ENCODE data around the gene GLIS1.

GRCh38 chr1:53468374-53468773 lies 270.6 kb downstream of the GLIS1 start:
- TF ChIP-seq CTCF (IDR thresholded peaks at IDR 0.05 in 4 of 5, conservative IDR thresholded peaks at IDR 0.05 in 1 of 5) = no peak
- TF ChIP-seq POLR2A (IDR thresholded peaks at IDR 0.05) = no peak
